Measurements from ENCODE around the gene PRDM9.
"Not testable (repeated sequence)": the region's sequence is repeated elsewhere in the genome, so short reads cannot be mapped to it uniquely, and the experiment has no call there.

Gene PRDM9

DNA sequence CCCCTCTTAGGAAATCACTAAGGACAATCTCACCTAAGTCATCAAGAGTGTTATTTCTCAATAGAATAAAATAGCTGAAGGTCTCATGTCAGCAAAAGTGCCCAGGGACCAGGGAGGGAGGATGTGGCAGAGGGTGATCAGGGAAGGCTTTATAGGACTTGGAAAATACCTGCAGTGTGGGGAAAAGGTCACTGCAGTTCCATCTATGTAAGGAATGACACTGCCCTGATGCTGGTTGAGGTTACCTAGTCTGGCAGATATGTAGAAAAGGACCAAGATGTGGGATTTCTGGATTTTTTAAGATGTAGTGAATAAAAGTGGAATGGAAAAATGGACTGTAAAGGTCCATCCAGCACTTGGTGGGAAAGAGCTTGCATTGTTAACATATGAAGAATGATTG lies 18.3 kb downstream of the PRDM9 start:
- TF ChIP-seq, protein P1, sequence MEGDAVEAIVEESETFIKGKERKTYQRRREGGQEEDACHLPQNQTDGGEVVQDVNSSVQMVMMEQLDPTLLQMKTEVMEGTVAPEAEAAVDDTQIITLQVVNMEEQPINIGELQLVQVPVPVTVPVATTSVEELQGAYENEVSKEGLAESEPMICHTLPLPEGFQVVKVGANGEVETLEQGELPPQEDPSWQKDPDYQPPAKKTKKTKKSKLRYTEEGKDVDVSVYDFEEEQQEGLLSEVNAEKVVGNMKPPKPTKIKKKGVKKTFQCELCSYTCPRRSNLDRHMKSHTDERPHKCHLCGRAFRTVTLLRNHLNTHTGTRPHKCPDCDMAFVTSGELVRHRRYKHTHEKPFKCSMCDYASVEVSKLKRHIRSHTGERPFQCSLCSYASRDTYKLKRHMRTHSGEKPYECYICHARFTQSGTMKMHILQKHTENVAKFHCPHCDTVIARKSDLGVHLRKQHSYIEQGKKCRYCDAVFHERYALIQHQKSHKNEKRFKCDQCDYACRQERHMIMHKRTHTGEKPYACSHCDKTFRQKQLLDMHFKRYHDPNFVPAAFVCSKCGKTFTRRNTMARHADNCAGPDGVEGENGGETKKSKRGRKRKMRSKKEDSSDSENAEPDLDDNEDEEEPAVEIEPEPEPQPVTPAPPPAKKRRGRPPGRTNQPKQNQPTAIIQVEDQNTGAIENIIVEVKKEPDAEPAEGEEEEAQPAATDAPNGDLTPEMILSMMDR (IDR thresholded peaks at IDR 0.05; ENCODE audit: insufficient read depth, low read depth, low read length, missing control alignments), result no peak
- H3K4me3 ChIP-seq (ENCODE audit: low read depth, low read length), result no peak overlapping the region
- DNase-seq (ENCODE audit: low read depth), result no peak

DNA sequence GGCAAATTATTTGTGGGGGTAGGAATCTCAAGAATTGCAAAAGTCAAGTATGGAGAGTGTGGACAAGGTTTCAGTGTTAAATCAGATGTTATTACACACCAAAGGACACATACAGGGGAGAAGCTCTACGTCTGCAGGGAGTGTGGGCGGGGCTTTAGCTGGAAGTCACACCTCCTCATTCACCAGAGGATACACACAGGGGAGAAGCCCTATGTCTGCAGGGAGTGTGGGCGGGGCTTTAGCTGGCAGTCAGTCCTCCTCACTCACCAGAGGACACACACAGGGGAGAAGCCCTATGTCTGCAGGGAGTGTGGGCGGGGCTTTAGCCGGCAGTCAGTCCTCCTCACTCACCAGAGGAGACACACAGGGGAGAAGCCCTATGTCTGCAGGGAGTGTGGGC lies 19.2 kb downstream of the PRDM9 start:
- not testable (repeated sequence) for DNase-seq (ENCODE audit: low read depth); H3K4me3 ChIP-seq (ENCODE audit: low read depth, low read length)

DNA sequence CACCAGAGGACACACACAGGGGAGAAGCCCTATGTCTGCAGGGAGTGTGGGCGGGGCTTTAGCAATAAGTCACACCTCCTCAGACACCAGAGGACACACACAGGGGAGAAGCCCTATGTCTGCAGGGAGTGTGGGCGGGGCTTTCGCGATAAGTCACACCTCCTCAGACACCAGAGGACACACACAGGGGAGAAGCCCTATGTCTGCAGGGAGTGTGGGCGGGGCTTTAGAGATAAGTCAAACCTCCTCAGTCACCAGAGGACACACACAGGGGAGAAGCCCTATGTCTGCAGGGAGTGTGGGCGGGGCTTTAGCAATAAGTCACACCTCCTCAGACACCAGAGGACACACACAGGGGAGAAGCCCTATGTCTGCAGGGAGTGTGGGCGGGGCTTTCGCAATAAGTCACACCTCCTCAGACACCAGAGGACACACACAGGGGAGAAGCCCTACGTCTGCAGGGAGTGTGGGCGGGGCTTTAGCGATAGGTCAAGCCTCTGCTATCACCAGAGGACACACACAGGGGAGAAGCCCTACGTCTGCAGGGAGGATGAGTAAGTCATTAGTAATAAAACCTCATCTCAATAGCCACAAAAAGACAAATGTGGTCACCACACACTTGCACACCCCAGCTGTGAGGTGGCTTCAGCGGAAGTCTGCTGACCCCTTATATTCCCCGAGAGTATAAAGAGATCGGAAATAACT lies 20.0 kb downstream of the PRDM9 start:
- DNase-seq (ENCODE audit: low read depth), result not testable (repeated sequence)

DNA sequence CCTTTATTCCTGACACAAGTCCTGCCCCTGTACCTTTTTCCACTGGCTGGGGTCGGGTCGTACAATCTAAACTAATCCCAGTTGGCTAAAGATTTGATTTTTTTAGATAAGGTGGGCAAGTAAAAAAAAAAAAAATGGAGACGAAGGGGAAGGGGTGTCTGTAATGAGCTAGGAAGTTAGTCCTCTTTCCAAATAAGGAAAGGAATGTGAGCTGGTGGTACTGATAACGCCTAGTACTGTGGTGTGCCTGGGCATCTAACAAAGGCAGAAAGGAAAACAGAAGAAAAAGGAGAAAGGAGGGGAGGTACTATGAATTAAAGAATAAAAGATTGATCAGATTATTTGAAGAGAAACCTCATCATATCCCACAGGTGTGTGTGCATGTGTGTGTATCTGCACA lies 21.3 kb downstream of the PRDM9 start:
- DNase-seq (ENCODE audit: low read depth), result no peak
- TF ChIP-seq, protein P1 (IDR thresholded peaks at IDR 0.05; ENCODE audit: insufficient read depth, low read depth, low read length, missing control alignments), result no peak
- no peak overlapping the region for H3K4me3 ChIP-seq (ENCODE audit: low read depth, low read length)

More for the DNA sequence above, 20.0 kb downstream of the PRDM9 start:
- not testable (repeated sequence) for H3K4me3 ChIP-seq (ENCODE audit: low read depth, low read length)

DNA sequence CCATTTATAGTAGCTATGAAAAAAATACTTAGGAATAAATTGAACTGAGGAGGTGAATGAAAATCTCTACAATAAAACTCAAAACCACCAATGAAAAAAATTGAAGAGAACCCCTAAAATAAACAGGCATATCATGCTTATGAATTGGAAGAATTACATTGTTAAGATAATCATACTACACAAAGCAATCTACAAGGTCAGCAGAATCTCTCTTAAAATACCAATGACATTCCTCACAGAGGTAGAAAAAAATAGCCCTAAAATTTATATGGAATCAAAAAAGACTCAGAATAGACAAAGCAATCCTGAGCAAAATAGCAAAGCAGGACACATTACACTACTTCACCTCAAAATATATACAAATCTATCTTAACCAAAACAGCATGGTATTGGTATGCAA lies 23.2 kb downstream of the PRDM9 start:
- no peak overlapping the region for H3K4me3 ChIP-seq (ENCODE audit: low read depth, low read length)
- TF ChIP-seq, protein P1 (IDR thresholded peaks at IDR 0.05; ENCODE audit: insufficient read depth, low read depth, low read length, missing control alignments), result no peak
- no peak for DNase-seq (ENCODE audit: low read depth)

DNA sequence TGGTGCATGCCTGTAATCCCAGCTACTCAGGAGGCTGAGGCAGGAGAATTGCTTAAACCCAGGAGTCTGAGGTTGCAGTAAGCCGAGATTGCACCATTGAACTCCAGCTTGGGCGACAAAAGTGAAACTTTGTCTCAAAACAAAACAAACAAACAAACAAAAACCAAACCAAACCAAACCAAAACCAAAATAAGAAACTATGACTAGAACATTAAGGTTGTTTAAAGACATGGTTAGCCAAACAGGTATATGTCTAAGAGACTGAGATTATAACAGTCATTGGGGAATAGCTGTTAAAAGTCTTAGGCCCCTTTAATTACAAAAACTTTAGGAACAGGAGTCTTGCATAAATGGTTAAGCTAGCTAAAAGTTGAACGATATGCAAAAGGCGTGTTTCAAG lies 63.6 kb downstream of the PRDM9 start:
- H3K4me3 ChIP-seq (ENCODE audit: low read depth, low read length), result no peak overlapping the region
- DNase-seq (ENCODE audit: low read depth), result no peak
- TF ChIP-seq, protein P1 (IDR thresholded peaks at IDR 0.05; ENCODE audit: insufficient read depth, low read depth, low read length, missing control alignments), result no peak

Data from GM12865 (cell line).